SKM-1 (cell line): ENCODE measurements around the gene GPHN.

ENCODE experiments used
- DNase-seq: peaks from one replicate; lab custom pipeline; 2025; ENCODE audit not compliant: unreplicated experiment; lab: John Stamatoyannopoulos, UW

The GPHN gene

DNA sequence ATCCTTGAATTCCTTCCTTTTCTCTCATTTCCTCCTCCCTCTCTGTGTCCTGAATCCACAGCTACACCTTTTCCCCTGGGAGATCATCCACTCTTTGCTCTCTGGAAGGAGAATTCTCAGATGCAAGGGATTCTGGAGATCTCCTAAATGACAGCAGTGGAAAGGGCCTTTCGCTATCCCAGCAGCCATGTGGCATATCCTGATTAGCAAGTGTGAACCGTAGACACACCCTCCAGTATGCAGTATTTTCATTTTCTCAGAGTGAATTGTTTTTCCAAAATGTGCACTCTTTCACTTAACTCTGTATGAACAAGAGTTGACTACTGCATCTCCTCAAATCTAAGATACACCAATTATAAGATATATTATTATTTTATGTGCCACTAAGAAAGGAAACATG, 687.3 kb downstream of the GPHN start:
- no peak for DNase-seq

- no peak for DNase-seq
These were observed 691.1 kb downstream of the GPHN start for GRCh38 chr14:67199016-67199415.

- DNase-seq, result no peak
These were observed 699.9 kb downstream of the GPHN start for GRCh38 chr14:67207810-67208209.

GRCh38 chr14:67218126-67218525, 710.2 kb downstream of the GPHN start:
- no peak for DNase-seq

- no peak for DNase-seq
These were observed 713.5 kb downstream of the GPHN start for GRCh38 chr14:67221248-67221981.

DNA sequence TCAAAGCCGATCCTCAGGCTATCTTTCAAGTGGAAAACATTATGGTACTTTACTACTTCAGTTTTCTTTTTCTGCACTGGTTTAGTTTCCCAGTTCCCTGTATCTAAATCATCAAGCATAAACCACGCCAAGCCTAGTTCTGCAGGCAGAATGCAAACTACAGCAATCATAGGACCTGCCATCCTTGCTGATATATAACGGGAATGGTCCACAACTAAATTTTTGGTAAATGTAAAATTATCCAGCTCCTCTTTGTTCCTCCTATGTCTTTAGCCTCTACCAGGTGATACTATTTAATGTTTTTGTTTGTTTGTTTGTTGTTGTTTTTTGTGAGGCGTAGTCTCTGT, 714.0 kb downstream of the GPHN start:
- no peak for DNase-seq

- no peak for DNase-seq
These were observed 717.6 kb downstream of the GPHN start for GRCh38 chr14:67225523-67225922.

DNA sequence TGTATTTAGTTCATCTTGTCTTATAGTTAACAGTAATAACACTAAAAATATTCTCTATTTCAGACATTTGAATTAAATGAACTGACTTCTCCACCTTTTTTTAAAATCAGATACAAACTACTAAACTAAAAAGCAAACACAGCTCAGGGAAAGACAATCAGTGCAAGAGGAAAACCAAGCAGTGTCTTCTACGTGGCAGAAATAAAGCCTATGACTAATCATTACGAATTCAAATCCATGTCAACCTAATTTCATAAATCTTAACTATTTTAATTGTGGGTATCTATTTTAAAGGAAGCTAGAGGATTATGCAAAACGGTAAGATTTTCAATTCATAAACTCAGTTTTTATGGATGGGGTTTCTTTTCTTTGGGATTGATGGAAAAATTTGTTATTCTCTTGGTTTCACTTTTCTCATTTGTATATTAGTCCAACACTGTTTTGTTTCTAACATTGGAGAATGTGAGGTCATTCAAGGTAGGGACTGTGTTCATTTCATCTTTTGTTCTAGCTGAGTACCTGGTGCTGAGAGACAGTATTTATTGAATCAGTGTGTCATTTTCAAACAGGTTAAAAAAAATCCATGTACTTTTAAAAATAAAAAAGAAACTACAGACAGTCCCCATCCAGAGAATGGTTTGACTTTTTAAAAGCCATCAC, 720.5 kb downstream of the GPHN start:
- DNase-seq, result no peak
